ENCODE results near the gene TDRD10.

TDRD10 gene

DNA sequence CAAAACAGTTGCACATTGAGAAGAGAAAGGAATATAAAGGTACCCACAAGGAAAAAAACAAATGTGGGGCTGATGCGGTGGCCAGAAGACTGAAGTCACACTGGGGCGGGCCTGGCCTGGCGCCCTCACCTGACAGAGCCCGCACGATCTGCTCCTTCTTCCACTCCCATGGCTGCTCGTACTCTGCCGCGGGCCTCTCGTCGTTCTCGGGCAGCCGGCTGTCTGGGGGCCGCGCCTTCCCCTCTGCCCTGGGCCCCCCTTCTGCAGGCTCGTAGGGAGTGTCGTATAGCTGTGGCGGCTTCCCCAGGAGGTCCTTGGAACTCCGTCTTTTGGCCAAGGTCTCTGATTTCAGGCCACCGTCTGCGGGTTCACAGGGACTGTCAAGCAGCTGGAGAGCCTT is 13.1 kb upstream of the TDRD10 start:
- TF ChIP-seq, protein P1, sequence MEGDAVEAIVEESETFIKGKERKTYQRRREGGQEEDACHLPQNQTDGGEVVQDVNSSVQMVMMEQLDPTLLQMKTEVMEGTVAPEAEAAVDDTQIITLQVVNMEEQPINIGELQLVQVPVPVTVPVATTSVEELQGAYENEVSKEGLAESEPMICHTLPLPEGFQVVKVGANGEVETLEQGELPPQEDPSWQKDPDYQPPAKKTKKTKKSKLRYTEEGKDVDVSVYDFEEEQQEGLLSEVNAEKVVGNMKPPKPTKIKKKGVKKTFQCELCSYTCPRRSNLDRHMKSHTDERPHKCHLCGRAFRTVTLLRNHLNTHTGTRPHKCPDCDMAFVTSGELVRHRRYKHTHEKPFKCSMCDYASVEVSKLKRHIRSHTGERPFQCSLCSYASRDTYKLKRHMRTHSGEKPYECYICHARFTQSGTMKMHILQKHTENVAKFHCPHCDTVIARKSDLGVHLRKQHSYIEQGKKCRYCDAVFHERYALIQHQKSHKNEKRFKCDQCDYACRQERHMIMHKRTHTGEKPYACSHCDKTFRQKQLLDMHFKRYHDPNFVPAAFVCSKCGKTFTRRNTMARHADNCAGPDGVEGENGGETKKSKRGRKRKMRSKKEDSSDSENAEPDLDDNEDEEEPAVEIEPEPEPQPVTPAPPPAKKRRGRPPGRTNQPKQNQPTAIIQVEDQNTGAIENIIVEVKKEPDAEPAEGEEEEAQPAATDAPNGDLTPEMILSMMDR (IDR thresholded peaks at IDR 0.05; ENCODE audit: borderline replicate concordance, control extremely low read depth, extremely low read depth, insufficient read depth, missing control alignments): no peak
- DNase-seq (ENCODE audit: low spot score): no peak
- in situ Hi-C loops (cut with MboI; ENCODE audit: low sequenced_read_pairs, unreplicated experiment): no loop called here

DNA sequence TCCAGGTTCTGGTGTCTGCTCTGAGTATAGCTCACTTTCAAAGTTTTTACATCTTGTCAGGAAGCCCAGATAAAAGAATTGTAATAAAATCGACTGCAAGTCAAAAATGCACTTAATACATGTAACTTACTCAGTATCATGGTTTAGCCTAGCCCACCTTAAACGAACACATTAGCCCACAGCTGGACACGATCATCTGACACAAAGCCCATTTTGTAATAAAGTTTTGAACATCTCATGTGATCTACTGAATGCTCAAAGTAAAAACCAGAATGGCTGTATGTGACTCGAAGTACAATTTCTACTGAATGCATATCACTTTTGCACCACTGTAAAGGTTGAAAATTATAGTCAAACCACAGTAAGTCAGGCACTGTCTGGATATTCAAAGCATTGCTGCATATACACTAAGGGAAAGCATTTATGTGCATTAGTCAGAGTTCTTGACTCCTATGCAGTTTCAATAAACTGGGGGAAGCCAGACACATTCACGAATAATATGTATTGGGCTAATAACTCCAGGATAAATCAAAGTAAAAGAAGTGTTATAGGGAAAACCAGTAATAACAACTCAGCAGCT is 12.2 kb upstream of the TDRD10 start:
- TF ChIP-seq, protein P1 (IDR thresholded peaks at IDR 0.05; ENCODE audit: borderline replicate concordance, control extremely low read depth, extremely low read depth, insufficient read depth, missing control alignments): no peak
- DNase-seq (ENCODE audit: low spot score): no peak
- in situ Hi-C loops (cut with MboI; ENCODE audit: low sequenced_read_pairs, unreplicated experiment): no loop called here

DNA sequence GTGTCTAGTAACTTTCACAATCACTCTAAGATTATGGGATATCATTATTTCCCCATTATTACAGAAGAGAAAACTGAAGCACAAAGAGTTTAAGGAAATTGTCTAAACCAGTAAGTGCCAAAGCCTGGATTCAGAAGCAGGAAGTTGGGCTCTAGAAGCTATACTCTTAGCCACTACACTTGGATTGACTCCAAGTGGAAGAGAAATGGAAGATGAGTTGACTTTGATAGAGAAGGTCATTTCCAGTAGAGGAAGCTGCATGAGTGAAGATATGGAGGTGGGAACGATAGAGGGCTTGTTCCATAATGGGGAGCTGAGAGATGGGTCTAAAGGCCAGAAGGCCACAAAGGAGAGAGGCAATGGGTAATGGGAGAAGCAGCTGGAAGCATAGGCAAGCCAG is 11.7 kb upstream of the TDRD10 start:
- no peak for DNase-seq (ENCODE audit: low spot score)
- TF ChIP-seq, protein P1 (IDR thresholded peaks at IDR 0.05; ENCODE audit: borderline replicate concordance, control extremely low read depth, extremely low read depth, insufficient read depth, missing control alignments): no peak
- in situ Hi-C loops (cut with MboI; ENCODE audit: low sequenced_read_pairs, unreplicated experiment): no loop called here

DNA sequence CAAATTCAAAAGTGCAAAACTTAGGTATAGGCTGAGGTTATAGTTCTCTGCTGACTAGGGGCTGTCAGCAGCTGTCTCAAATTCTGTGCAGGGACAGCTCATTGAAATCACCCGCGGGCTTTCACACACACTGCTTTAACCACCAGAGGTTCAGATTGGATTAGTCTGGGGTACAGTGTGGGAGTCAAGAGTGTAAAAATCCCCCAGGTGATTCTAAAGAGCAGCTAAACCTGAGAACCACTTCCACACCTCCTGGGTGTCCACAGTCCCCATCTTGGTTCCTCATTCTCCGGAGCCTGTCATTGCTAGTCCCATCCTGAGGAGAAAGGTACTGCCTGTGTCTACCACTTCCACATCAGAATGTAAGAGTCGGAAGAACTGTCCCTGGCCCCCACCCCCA is 9.9 kb upstream of the TDRD10 start:
- no peak for DNase-seq (ENCODE audit: low spot score)
- TF ChIP-seq, protein P1 (IDR thresholded peaks at IDR 0.05; ENCODE audit: borderline replicate concordance, control extremely low read depth, extremely low read depth, insufficient read depth, missing control alignments): no peak
- in situ Hi-C loops (cut with MboI; ENCODE audit: low sequenced_read_pairs, unreplicated experiment): no loop called here

DNA sequence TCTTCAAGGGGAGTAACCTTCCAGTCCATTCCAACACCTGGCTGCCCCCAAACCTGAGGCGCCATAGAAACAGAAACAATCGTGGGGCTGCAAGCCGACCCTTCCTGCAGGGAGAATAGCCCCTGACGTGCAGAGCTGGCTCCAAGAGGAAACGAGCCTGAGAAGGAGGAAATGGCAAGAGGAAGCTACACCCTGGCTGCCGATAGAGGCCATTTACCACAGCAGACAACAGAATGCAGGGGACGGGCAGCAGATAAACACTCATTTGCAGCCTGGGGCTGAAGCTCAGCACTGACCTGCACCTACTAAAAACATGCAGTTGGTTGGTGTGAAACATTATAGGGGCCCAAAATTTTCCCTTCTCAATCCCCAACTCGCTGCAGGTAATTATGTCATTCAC is 8.7 kb upstream of the TDRD10 start:
- DNase-seq (ENCODE audit: low spot score): no peak
- TF ChIP-seq, protein P1 (IDR thresholded peaks at IDR 0.05; ENCODE audit: borderline replicate concordance, control extremely low read depth, extremely low read depth, insufficient read depth, missing control alignments): no peak
- in situ Hi-C loops (cut with MboI; ENCODE audit: low sequenced_read_pairs, unreplicated experiment): no loop called here

DNA sequence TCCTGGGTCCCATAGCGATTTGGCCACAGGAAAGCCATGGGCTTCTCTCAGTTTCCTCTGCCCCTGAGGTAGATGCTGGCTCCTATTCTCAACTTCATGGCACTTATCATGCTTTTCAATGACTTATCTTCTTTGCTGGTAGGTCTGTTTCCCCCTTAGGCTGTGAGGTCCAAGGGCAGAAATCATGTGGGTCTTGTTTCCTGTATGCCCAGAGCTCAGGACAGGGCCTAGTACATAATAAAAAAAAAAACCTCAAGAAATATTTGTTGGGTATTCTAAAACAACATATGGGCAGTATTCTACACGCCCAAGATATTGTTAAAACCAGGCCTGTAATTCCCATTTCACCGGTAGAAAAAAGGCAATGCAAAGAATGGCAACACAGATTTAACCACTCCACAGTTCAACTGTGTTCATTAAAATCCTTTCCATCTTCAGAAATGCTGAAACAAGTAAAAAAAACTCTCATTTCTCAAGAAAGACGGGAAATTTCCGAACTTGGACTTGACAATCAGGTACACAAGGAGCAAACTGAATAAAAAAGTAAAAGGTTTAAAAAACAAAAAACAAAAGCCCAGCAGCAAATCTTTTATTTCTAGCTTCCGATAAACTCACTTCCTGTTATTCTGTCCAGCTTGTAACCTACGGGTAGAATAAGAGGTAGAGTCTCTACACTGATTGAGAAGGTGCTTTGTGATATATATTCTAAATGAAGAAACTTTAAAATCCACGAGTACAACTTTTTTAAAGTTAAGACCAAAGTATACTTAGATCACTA is 6.3 kb upstream of the TDRD10 start:
- TF ChIP-seq, protein P1 (IDR thresholded peaks at IDR 0.05; ENCODE audit: borderline replicate concordance, control extremely low read depth, extremely low read depth, insufficient read depth, missing control alignments): no peak
- no peak for DNase-seq (ENCODE audit: low spot score)
- in situ Hi-C loops (cut with MboI; ENCODE audit: low sequenced_read_pairs, unreplicated experiment): no loop called here

All from GM13976 (cell line).